Amygdala (tissue), 56 donors: ENCODE data around the gene EYA2.
A peak's percentile ranks its signal among the peaks of the same experiment; 100 is the strongest.
"Not testable (repeated sequence)": the region's sequence is repeated elsewhere in the genome, so short reads cannot be mapped to it uniquely, and the experiment has no call there.

ENCODE experiments used
- DNase-seq, 56 donors: peaks; one replicate each; lab custom pipeline; 2025; lab: John Stamatoyannopoulos, UW

Gene EYA2

GRCh38 chr20:46894579-46894958 lies at the start of gene EYA2:
EYA2 (plus strand) TSS chr20:46894843; CDS start chr20:46990011, 95,168 bp downstream.
- peak in 3 of 56 donors; percentile 10 to 27 (median 19) for DNase-seq

- DNase-seq, result no peak
These were observed 49.7 kb upstream of the EYA2 start for GRCh38 chr20:46844965-46845364.

DNA sequence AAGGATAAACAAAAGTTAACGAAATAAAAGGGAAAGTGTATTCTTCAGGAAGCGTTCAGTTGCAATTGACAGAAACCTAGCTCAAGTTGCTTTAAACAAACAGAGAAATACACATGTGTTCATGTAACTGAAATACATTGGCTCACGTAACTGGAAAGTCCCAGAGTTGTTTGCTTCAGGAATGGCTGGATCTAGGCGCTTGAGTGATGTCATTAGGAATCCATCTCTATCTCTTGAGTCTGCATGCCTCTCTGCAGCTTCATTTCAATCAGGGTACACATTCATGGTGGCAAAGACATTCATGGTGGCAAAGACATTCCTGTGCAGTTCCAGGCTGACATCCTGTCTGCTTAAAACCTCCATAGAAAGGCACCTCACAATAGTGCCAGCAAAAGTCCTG lies 45.4 kb upstream of the EYA2 start:
- no peak for DNase-seq

DNA sequence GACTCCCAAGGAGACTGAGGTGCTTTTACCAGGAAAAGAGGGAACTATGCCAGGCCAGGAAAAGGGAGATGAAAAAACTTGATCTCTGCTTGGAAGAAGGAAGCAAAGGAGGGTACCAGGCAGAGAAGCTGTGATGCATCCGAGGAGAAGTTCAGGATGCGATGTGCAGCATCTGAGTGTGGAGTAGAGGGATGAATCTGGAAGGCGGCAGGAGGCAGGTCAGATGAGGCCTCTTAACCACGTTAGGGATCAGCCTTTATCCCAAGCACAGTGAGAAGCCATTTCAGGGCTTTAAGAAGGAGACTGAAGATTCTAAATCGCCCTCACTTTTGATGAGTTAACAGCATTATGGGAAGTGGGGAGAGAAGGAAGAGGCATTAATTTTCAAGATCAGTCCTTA lies 44.9 kb upstream of the EYA2 start:
- no peak for DNase-seq

DNA sequence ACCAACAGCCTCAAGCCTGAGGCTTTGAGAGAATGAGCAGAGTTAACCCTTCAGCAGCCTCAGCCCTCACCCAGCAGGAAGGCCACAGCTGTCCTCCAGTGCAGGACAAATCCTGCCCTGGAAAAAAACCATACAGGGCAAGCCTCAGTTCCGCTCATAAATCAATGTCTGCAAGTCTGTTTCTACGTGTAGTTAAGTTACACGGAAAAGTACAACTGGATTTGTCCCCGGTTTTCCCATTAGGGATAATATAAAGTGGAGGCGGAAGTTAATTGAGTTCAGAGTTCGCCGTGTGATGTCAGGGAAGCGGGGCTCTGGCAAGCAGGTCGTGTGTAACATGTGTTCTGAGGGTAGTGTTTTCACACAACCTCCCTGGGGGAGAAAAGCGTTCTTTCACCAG lies 44.2 kb upstream of the EYA2 start:
- no peak for DNase-seq

DNA sequence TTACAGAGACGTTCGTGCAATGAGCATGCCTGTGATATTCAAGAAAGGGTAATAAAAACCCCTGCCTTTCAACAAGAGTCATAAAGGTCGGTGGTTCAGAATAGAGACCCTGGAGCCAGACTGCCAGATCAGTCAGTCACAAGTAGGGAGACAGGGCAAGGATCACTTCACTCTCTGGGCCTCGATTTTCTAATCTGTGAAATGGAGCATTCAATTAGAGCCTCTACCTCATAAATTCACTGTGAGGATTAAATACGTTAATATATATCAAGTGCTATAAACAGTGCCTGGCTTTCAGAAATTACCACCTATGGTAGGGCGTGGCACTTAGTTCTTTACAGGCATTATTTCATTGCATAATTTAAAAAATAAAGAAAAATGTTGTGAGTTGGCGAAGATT lies 43.7 kb upstream of the EYA2 start:
- DNase-seq, result no peak

- no peak for DNase-seq
These were observed 42.9 kb upstream of the EYA2 start for GRCh38 chr20:46851746-46852145.

GRCh38 chr20:46852313-46852712 lies 42.3 kb upstream of the EYA2 start:
- DNase-seq, result no peak

DNA sequence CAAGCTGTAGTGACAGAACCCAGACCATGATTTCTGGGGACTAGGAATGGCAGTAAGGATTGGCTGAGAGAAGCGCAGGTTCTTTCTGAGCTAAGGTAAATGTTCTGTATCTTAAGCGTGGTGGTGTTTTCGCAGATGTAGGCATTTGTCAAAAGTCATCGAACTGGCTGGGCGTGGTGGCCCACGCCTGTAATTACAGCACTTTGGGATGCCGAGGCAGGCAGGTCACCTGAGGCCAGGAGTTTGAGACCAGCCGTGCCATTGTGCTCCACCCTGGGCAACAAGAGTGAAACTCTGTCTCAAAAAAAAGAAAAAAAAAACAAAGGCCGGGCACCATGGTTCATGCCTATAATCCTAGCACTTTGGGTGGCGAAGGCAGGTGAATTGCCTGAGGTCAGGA lies 40.7 kb upstream of the EYA2 start:
- no peak for DNase-seq

DNA sequence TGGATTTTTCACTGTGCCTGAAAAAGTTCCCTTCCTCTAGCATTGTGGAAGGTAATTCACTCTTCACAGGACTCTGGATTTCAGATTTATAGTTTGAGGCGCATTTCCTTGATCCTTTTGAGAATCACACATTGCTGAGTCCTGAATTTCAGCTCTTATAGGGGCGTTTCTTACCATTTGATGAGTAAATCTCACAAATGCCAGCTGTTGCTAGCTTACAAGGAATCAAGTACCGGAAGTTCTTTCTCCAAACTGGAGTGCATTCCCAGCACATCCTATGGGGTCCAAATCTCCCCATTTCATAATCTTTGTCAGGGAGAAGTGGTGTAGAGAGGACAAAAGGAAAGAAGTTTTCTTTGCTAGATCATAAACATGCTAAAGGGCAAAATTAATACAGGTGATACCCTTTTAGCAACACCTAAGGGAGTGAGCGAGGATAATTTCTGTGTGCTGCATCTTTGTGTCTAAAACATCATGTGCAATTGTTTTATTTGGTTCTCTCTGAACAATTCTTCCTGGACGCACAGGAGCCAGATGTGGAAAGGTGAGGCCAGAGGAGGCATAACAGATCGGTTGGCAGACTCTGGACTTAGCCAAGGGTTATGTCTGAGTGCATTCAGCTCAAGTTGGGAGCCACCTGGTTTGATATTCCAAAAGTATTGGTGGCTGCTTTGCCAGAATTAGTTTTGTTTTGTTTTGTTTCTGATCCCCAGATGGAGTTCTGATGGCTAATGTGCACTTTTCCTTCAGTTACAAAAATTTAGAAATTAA lies 37.4 kb upstream of the EYA2 start:
- DNase-seq, result no peak

DNA sequence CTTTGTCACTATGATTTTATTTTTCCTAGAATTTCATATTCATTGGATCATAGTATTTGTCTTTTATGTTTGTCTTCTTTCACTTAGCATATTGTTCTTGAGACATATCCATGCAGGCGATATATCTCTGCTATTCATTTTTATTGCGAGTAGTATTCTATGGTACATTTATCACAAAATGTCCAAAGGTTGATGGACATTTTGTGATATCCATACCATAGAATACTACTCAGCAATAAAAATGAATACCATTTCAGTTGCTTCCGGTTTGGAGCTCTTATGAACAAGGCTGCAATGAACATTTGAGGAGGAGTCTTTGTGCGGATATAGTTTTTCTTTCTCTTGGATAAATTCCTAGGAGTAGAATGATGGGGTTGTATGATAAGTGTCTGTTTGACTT lies 28.8 kb upstream of the EYA2 start:
- no peak for DNase-seq

- no peak for DNase-seq
These were observed 24.6 kb upstream of the EYA2 start for GRCh38 chr20:46870041-46870440.

- DNase-seq, result peak in 7 of 56 donors; percentile 2 to 37 (median 6)
These were observed 22.1 kb upstream of the EYA2 start for GRCh38 chr20:46872328-46873211.

DNA sequence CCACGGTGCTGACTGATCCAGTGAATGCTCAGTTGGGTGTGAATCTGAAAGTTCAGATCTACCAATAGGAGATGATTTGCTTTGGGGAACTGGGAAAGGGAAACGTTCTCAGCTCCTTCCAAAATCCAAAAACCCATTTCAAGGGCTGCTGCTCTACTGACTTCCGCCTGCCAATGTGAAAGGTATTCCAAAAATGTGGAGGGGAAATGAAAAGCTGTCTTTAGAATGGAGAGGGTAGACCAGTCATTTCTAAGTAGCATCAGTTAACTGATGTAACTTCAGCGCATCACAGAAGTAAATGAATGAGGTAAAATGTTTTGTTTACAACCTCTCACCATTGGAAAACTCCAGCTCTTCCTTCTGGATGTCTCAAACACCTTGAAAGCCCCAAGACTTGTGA lies 19.6 kb upstream of the EYA2 start:
- no peak for DNase-seq

DNA sequence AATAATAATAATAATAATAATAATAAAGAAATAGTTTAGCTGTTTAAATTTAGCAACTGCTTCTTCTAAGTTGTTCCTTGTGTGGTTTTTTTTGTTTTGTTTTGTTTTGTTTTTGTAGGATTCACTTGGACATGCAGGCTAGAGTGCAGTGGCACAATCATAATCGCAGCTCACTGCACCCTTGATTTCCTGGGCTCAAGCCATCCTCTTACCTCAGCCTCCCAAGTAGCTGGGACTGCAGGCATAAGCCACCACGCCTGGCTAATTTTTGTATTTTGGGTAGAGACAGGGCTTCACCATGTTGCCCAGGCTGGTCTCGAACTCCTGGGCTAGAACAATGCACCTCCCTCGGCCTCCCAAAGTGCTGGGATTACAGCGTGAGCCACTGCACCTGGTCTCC lies 15.3 kb upstream of the EYA2 start:
- no peak for DNase-seq

DNA sequence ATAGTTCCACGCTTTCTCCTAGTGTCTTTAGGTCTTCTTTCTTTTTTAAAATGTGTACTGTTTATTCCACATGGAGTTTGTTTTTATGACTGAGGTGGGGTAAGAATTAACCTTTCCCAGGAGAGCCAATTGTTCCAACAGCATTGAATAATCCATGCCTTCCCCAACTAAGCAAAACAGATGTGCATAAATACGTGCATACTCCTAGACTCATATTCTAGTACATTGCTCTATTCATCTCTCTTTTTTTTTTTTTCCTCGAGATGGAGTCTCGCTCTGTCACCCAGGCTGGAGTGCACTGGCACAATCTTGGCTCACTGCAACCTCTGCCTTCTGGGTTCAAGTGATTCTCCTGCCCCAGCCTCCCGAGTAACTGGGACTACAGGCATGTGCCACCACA lies 14.7 kb upstream of the EYA2 start:
- DNase-seq, result not testable (repeated sequence)

DNA sequence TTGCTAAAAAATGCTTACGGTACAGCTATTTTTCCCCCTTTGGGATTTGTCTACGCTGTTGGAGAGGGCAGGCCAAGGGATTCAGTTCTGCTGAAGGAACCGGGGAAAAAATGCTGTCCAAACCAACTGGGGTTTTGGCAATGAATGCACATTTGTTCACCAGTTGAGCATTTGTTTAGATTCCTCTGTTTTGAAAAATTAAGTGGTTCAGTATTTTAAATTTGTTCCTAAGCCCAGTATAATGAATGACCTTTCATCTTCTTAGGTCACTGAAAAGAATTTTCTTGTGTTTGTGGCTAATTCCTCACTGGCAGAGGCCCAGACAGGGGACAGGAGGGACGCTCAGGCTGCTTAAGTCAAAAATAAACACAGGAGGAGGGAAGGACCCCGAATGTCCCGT lies 10.8 kb upstream of the EYA2 start:
- DNase-seq, result no peak

- DNase-seq, result no peak
These were observed 4.0 kb upstream of the EYA2 start for GRCh38 chr20:46890682-46891081.

GRCh38 chr20:46893051-46893450 lies 1.6 kb upstream of the EYA2 start:
- no peak for DNase-seq

- DNase-seq, result no peak
These were observed 615 bp upstream of the EYA2 start for GRCh38 chr20:46893877-46894578.
